Sigmoid colon (tissue), 7 donors: ENCODE results near the gene MIEF1. TPM values are rescaled to one million over a fixed set of nuclear protein-coding genes. Genes with fewer than 3 reads are reported as not detected.

Experiments
- DNase-seq: peaks from one replicate; pipeline ENCODE4 v3.0.0-alpha.2; 2019
- H3K27ac ChIP-seq, 4 donors: fragments of 200-600 bp; sonication (generic); one replicate each; pipeline ENCODE4 v1.5.1; 2016 to 2019; ENCODE audit warnings: mild to moderate bottlenecking in 1 of 4
- H3K27me3 ChIP-seq, 3 donors: fragments of 200-600 bp; sonication (generic); one replicate each; pipeline ENCODE4 v1.5.1; 2019; ENCODE audit warnings: mild to moderate bottlenecking in 1 of 3
- H3K36me3 ChIP-seq, 4 donors: fragments of 200-600 bp; sonication (generic); one replicate each; pipeline ENCODE4 v1.5.1; 2016 to 2019
- H3K4me1 ChIP-seq, 4 donors: fragments of 200-600 bp; sonication (generic); one replicate each; pipeline ENCODE4 v1.5.1; 2017 to 2019
- H3K4me3 ChIP-seq, 4 donors: fragments of 200-600 bp; sonication (generic); one replicate each; pipeline ENCODE4 v1.5.1; 2017 to 2019; ENCODE audit warnings: mild to moderate bottlenecking in 2 of 4, moderate library complexity in 1 of 4
- H3K9me3 ChIP-seq, 4 donors: fragments of 200-600 bp in 3 of 4; sonication (generic) in 3 of 4; one replicate each; pipeline versions ENCODE4 v1.5.1 to v1.6.1; 2013 to 2019
- POLR2A ChIP-seq, 2 donors: fragments of 450-650 bp; IDR thresholded peaks; one replicate each; pipeline ENCODE4 v1.6.1; 2016; ENCODE audit warnings: antibody characterized with exemption in 2 of 2, mild to moderate bottlenecking in 2 of 2, moderate library complexity in 2 of 2
- POLR2AphosphoS5 ChIP-seq, 4 donors: sonication (generic); formaldehyde crosslinking; IDR thresholded peaks; one replicate each; pipeline ENCODE4 v1.6.1; 2017; ENCODE audit warnings: antibody characterized with exemption in 4 of 4
- WGBS, 2 donors: extraction: QIAGEN DNeasy Blood & Tissue Kit; methylation state at CpG; one replicate each; pipeline ENCODE4 v1.1.7; 2013; 5-methylcytosine and 5-hydroxymethylcytosine counted together
- intact Hi-C: fragments of 100-400 bp; cut with DNase I; formaldehyde crosslinking; loops from one replicate; pipeline ENCODE4 v1.15.1; 2023
- polyA plus RNA-seq, 3 donors: library from polyadenylated mRNA; stranded (reverse); fragments of 200-250 nt; gene quantifications; one replicate each; pipeline ENCODE4 v1.2.3, GENCODE V29; 2013
- total RNA-seq, 4 donors: library from RNA; depleted of rRNA; stranded (reverse); fragments of >200 nt; gene quantifications; one replicate each; pipeline ENCODE4 v1.1.0, GENCODE V29; 2016
- donor health status: healthy with polysubstance abuse.
- donor health status: Bipolar disorder and iron deficiency.
- donor health status: healthy.

The MIEF1 gene
- total and polyA plus RNA-seq, 7 donors, result 9.0 to 25.4 (median 14.2) TPM

GRCh38 chr22:39567135-39567946, 65.3 kb downstream of the MIEF1 start:
- H3K27me3 ChIP-seq, result peaks cover 0 to 20% (median 0%) of the 10 kb centered on the region in 3 donors
- no peak overlapping the region for H3K4me3 ChIP-seq

More at GRCh38 chr22:39567135-39567946, 65.3 kb downstream of the MIEF1 start:
- Histone ChIP-seq H3K4me1 (no peaks in the 10 kb centered on the region), H3K36me3 (no peaks in the 10 kb centered on the region), H3K9me3 (no peaks in the 10 kb centered on the region), H3K27ac (no peak overlapping the region)
- WGBS, 2 donors, result 48 to 62% methylated on average over 14 of the region's 14 CpGs
- no peak for DNase-seq
- no peak for TF ChIP-seq POLR2AphosphoS5 (IDR thresholded peaks at IDR 0.05)
- TF ChIP-seq POLR2A (IDR thresholded peaks at IDR 0.05), result no peak
- intact Hi-C loops, result no loop called here

Other genes with a start within 250 kb of the MIEF1 start
- 1,000 to 10,000 TPM; 1,532 to 2,212 (median 2,076) TPM for gene RPL3, start 182.7 kb upstream of the MIEF1 start, total RNA-seq
- gene RPL3, start 182.7 kb upstream of the MIEF1 start, polyA plus RNA-seq, result 1,000 to 10,000 TPM; 2,602 to 4,917 (median 3,303) TPM
- gene SYNGR1, start 152.3 kb upstream of the MIEF1 start, total RNA-seq, result 10 to 100 TPM; 14.5 to 29.4 (median 20.2) TPM
- gene SYNGR1, start 152.3 kb upstream of the MIEF1 start, polyA plus RNA-seq, result 1 to 10 TPM in 2 of 3 donors, under 1 TPM in 1; 0.69 to 8.4 (median 7.5) TPM
- gene TAB1, start 102.5 kb upstream of the MIEF1 start, total RNA-seq, result 10 to 100 TPM; 19.6 to 24.6 (median 21.3) TPM
- gene TAB1, start 102.5 kb upstream of the MIEF1 start, polyA plus RNA-seq, result 10 to 100 TPM in 1 of 3 donors, 1 to 10 TPM in 2; 8.8 to 17.5 (median 9.0) TPM
- 1 to 10 TPM in 3 of 4 donors, under 1 TPM in 1; 0.99 to 1.4 (median 1.2) TPM for gene MGAT3, start 45.3 kb upstream of the MIEF1 start, total RNA-seq
- 1 to 10 TPM in 1 of 3 donors, under 1 TPM in 2; 0.60 to 8.1 (median 0.92) TPM for gene MGAT3, start 45.3 kb upstream of the MIEF1 start, polyA plus RNA-seq
- gene ATF4, start 18.3 kb downstream of the MIEF1 start, total RNA-seq, result 100 to 1,000 TPM; 483 to 651 (median 631) TPM
- gene ATF4, start 18.3 kb downstream of the MIEF1 start, polyA plus RNA-seq, result 100 to 1,000 TPM; 423 to 446 (median 444) TPM
- gene RPS19BP1, start 30.5 kb downstream of the MIEF1 start, total RNA-seq, result 100 to 1,000 TPM; 148 to 217 (median 189) TPM
- gene RPS19BP1, start 30.5 kb downstream of the MIEF1 start, polyA plus RNA-seq, result 100 to 1,000 TPM; 176 to 180 (median 180) TPM
- gene CACNA1I, start 68.5 kb downstream of the MIEF1 start, total RNA-seq, result under 1 TPM in 3 of 4 donors, not detected in 1; under 0.01 to 0.16 (median 0.14) TPM
- under 1 TPM in 1 of 3 donors, not detected in 2; 0.95 TPM for gene CACNA1I, start 68.5 kb downstream of the MIEF1 start, polyA plus RNA-seq